HG02588 (cell line): ENCODE measurements around the gene MAGEE1.

Experiments
- ATAC-seq: cut with Tn5 transposase; IDR thresholded peaks from one replicate; pipeline ENCODE4 v1.9.1; 2021; ENCODE audit warnings: mild to moderate bottlenecking, moderate library complexity; ENCODE audit not compliant: unreplicated experiment

Gene MAGEE1, protein sequence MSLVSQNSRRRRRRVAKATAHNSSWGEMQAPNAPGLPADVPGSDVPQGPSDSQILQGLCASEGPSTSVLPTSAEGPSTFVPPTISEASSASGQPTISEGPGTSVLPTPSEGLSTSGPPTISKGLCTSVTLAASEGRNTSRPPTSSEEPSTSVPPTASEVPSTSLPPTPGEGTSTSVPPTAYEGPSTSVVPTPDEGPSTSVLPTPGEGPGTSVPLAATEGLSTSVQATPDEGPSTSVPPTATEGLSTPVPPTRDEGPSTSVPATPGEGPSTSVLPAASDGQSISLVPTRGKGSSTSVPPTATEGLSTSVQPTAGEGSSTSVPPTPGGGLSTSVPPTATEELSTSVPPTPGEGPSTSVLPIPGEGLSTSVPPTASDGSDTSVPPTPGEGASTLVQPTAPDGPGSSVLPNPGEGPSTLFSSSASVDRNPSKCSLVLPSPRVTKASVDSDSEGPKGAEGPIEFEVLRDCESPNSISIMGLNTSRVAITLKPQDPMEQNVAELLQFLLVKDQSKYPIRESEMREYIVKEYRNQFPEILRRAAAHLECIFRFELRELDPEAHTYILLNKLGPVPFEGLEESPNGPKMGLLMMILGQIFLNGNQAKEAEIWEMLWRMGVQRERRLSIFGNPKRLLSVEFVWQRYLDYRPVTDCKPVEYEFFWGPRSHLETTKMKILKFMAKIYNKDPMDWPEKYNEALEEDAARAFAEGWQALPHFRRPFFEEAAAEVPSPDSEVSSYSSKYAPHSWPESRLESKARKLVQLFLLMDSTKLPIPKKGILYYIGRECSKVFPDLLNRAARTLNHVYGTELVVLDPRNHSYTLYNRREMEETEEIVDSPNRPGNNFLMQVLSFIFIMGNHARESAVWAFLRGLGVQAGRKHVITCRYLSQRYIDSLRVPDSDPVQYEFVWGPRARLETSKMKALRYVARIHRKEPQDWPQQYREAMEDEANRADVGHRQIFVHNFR

DNA sequence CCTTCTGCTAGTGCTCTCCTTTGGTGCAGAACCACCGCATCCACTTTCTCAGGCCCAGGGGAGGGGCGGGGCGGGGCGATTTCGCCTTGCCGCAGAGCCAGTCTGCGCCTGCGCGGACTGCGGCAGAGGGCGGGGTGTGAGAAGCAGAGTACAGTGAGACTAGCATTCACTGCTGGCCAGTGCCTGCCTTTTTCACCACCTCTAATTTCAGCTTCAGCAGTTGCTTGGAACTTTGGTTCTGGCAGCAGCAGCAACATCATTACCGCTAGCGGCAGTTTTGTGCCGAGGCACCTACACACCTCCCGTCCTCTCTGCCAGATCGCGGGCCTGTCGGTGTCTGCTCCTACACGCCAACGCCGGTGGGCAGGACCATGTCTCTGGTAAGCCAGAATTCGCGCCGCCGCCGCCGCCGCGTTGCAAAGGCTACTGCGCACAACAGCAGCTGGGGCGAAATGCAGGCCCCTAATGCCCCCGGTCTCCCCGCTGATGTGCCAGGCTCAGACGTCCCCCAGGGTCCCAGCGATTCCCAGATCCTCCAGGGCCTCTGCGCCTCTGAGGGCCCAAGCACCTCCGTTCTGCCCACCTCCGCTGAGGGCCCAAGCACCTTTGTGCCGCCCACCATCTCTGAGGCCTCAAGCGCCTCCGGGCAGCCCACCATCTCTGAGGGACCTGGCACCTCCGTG, at the start of gene MAGEE1:
Gene MAGEE1 (plus strand): TSS at position 151 of the 683 bp plus-strand sequence. CDS start 221 bp downstream, at position 372.
- ATAC-seq, result peak; percentile 94

DNA sequence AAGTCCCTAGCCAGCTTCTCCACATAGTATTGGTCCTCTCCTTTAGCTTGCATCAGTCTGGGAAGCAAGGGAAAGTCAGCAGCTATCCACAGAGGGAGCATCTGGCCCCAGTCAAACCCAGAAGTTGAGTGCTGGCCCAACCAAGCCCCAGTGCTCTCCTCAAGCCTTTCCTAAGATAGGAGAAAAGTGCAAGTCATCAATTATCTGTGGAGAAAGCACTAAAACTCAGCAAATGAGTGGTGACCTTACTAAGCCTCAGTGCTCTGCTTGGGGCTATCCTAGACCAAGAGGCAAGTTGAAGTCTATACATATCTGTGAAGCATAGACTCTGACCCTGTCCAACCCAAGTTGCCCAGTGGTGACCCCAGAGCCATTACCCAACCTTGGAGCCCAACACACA, 28.5 kb upstream of the MAGEE1 start:
- no peak for ATAC-seq

DNA sequence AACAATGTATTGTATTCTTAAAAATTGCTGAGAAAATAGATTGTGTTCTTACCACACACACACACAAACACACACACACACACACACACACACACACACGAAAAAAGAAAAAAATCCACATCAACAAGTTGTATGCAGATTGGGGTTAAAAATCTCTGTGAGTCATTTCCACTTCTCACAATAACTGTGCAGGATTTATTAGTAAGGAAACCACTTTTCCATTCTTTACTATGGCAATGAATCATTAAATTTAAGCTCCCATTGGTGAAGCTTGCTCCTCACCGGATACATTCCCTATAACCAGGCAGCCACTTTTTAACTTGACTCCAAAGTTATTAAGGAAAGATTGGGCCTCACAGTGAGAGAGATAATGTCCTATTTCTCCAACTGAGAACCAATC, 19.7 kb upstream of the MAGEE1 start:
- no peak for ATAC-seq

DNA sequence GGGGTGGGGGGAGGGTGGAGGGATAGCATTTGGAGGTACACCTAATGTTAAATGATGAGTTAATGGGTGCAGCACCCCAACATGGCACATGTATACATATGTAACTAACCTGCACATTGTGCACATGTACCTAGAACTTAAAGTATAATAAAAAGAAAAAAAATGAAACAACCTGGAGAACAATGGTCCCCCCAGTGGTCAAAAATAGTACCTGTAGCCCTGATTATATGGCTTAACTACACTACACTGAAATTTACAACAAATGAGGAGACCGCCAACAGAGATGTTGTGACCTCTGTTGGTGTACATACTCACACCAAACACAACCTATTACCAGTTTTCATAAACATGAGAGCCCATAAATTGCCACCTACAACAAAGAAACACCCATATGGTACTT, 7.3 kb upstream of the MAGEE1 start:
- no peak for ATAC-seq

DNA sequence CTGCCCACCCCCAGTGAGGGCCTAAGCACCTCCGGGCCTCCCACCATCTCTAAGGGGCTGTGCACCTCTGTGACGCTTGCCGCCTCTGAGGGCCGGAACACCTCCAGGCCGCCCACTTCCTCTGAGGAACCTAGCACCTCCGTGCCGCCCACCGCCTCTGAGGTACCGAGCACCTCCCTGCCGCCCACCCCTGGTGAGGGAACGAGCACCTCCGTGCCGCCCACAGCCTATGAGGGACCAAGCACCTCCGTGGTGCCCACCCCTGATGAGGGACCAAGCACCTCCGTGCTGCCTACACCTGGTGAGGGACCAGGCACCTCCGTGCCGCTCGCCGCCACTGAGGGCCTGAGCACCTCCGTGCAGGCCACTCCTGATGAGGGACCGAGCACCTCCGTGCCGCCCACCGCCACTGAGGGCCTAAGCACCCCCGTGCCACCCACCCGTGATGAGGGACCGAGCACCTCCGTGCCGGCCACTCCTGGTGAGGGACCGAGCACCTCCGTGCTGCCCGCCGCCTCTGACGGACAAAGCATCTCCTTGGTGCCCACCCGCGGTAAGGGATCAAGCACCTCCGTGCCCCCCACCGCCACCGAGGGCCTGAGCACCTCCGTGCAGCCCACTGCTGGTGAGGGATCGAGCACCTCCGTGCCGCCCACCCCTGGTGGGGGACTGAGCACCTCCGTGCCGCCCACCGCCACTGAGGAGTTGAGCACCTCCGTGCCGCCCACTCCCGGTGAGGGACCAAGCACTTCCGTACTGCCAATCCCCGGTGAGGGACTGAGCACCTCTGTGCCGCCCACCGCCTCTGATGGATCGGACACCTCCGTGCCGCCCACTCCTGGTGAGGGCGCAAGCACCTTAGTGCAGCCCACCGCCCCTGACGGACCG, 977 bp downstream of the MAGEE1 start:
- ATAC-seq, result peak; percentile 32

DNA sequence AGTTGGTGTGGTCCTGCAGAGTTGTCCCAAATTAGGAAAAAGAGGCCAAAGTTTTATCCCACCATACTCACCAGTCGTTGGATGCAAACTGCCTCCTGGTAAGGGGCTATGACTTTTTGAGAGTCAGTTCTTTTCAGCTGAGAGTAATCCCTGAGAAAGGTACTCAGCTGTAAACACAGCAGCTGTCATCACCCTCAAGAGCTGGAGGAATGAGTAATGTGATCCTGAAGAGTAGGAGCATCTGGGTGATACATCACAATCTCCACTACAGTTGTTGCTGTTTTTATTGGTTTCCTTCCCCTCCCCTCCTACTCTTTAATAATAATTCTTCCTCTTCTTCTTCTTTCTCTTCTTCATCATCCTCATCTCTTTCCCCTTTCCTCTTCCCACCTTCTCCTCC, 5.7 kb downstream of the MAGEE1 start:
- ATAC-seq, result no peak

DNA sequence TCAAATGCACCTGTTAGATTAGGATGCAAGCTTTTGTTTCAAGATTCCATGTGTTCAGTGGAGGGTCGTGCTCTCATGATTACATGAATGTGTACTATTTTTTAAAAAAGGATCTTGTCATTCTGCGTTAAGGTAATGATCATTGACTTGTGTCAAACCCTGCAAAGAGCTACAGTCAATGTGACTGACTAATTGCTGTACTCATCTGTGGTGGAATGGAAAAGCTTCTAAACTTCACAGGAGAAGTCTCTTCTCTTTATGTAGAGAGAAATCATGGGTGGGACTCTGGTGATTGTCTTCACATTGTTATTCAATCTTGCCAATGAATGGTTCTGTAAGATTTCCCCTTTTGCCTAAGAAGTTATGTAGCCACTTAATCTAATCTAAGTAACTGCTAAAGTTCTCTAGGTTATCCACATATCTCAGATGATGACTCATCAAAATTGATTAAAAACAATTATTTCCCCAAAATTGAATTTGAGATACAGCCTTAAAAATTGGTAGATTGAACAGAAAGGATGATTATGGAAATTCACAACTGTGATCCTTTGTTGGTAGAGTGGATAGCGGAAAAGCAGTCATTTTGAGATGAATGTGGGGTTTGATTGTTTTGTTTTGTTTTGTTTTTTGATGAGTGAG, 6.7 kb downstream of the MAGEE1 start:
- ATAC-seq, result no peak

DNA sequence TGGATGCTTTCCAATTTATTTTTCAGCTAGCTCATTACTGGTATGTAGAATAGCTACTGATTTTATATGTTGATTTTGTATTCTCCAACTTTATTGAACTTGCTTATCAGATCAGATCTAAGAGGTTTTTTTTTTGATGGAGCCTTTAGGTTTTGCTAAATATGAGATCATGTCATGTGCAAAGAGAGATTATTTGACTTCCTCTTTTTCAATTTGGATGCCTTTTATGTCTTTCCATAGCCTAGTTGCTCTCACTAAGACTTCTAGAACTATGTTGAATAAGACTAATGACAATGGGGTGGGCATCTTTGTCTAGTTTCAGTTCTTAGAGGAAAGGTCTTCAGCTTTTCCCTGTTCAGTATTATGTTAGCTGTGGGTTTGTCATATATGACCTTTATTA, 11.7 kb downstream of the MAGEE1 start:
- ATAC-seq, result no peak

DNA sequence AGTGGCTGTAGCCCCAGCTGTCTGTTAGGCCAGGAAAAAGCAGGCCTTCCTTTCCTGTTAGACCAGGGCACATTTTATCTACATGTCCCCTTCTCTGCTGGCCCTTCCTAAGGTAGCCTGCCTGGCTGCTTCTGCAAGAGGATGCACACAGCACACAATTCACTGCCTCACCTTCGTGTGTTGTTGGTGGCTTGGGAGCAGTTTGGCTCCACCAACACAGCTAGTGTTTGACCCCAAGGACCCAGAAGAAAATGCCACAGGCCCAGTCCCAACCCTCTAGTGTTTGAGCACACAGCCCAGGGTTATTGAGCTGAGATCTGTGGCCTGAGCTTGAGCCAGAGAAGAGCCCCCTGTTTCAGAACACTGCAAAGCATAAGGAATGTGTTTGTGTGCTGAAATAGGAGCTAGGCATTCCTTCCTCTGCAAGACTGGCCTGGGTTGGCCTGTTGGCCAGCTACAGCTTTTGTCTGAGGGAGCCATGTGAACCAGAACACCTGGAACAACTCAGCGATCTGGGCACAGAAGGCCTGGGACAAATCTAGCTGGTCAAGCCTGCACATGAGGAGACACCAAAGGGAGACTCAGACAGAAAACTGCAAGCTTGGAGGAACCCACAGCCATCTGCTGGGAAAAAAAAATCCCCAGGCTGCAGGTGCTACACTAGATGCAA, 26.4 kb downstream of the MAGEE1 start:
- no peak for ATAC-seq

DNA sequence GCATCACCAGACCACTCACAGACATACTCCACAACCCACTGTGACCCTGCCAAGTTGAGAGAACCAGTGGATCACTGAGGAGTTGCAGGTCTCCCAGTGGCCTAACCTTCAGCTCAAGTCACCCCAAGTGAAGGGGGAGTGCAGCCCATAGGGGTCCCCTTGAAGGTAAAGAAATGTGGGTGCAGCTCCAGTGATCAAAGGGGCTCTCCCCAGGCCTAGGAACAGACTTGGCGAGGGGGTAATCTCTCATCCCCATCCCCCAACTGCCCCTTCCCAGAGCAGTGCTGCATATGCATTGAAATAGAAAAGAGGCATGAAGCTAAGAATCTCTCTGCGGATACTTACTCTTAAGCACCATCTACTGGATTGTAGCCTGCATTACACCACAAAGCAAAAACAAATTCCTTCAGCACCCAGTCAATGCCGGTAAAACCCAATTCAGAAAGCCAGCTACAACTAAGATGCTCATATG, 27.0 kb downstream of the MAGEE1 start:
- ATAC-seq, result no peak

DNA sequence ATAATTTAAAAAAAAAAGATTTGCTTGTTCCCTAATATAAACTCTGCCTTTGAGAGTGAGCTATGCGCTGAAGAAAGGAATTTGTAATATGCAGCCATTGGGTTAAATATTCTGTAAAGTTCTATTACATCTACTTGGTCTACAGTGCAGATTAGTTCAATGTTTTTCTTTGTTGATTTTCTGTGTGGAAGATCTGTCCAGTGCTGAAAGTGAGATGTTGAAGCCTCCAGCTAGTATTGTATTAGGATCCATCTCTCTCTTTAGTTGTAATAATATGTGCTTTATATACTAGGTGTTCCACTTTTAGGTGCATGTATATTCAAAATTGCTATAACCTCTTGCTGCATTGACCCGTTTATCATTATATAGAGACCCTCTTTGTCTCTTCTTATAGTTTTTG, 49.8 kb downstream of the MAGEE1 start:
- no peak for ATAC-seq
